Measurements from ENCODE around the gene CRTC1.

GRCh38 chr19:18717601-18718000 is 34.1 kb downstream of the CRTC1 start:
- TF ChIP-seq, protein P1, sequence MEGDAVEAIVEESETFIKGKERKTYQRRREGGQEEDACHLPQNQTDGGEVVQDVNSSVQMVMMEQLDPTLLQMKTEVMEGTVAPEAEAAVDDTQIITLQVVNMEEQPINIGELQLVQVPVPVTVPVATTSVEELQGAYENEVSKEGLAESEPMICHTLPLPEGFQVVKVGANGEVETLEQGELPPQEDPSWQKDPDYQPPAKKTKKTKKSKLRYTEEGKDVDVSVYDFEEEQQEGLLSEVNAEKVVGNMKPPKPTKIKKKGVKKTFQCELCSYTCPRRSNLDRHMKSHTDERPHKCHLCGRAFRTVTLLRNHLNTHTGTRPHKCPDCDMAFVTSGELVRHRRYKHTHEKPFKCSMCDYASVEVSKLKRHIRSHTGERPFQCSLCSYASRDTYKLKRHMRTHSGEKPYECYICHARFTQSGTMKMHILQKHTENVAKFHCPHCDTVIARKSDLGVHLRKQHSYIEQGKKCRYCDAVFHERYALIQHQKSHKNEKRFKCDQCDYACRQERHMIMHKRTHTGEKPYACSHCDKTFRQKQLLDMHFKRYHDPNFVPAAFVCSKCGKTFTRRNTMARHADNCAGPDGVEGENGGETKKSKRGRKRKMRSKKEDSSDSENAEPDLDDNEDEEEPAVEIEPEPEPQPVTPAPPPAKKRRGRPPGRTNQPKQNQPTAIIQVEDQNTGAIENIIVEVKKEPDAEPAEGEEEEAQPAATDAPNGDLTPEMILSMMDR (IDR thresholded peaks at IDR 0.05) = no peak
- TF ChIP-seq ZFX (IDR thresholded peaks at IDR 0.05; ENCODE audit: borderline replicate concordance) = no peak
